Ureter (tissue), 1 donor: ENCODE measurements around the gene CGB3. TPM values are rescaled to one million over a fixed set of nuclear protein-coding genes. Genes with fewer than 3 reads are reported as not detected.

ENCODE experiments used
- DNase-seq: peaks from one replicate; pipeline ENCODE4 v3.0.0-alpha.2; 2020; ENCODE audit warnings: low spot score
- total RNA-seq: library from RNA; stranded (reverse); gene quantifications from one replicate; pipeline ENCODE4 v1.2.4, GENCODE V29; 2023
- donor health status: DM: yes; HTN: yes; CAD: no.

The CGB3 gene
- total RNA-seq, 1 donor from 2014 or later = not detected

DNA sequence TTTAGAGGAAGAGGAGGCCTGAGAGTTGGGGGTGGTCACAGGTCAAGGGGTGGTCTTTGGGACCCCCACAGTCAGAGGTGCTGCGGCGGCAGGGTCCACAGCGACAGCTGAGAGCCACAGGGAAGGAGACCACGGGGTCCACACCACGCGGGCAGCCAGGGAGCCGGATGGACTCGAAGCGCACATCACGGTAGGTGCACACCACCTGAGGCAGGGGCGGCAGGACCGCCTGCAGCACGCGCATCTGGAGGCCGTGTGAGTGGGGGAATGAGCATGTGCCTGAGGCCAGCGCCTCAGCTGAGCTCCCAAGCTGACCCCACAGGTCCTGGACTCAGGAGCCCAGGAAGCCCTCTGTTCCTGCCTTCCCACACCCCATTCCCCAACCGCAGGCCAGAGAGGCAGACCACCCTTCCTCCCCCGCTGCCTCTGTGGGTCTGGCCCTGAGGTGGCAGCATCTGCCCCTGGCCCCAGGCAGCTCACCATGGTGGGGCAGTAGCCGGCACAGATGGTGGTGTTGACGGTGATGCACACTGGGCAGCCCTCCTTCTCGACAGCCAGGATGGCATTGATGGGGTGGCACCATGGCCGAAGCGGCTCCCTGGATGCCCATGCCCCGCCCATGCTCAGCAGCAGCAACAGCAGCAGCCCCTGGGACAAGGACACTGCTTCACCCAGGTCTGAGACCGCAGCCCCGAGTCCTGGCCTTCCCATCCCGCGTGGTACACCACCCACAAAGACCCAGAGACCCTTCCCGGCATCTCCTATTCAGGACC lies 7.9 kb downstream of the CGB3 start:
- DNase-seq = no peak

DNA sequence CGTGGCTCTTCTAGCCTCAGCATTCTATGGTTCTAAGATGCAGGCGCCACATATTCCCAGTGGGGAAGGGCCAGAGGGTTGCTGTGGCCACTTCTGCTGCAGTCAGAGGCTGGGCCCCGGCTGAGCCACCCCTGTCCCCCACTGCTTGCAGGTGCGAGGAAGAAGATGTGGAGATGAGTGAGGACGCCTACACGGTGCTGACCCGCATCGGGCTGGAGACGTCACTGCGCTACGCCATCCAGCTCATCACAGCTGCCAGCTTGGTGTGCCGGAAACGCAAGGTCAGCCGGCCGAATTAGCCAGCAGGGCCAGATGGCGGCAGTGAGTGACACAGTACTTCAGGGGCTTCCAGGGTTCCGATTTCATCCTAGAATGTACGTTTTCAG lies 9.3 kb downstream of the CGB3 start:
- no peak for DNase-seq

DNA sequence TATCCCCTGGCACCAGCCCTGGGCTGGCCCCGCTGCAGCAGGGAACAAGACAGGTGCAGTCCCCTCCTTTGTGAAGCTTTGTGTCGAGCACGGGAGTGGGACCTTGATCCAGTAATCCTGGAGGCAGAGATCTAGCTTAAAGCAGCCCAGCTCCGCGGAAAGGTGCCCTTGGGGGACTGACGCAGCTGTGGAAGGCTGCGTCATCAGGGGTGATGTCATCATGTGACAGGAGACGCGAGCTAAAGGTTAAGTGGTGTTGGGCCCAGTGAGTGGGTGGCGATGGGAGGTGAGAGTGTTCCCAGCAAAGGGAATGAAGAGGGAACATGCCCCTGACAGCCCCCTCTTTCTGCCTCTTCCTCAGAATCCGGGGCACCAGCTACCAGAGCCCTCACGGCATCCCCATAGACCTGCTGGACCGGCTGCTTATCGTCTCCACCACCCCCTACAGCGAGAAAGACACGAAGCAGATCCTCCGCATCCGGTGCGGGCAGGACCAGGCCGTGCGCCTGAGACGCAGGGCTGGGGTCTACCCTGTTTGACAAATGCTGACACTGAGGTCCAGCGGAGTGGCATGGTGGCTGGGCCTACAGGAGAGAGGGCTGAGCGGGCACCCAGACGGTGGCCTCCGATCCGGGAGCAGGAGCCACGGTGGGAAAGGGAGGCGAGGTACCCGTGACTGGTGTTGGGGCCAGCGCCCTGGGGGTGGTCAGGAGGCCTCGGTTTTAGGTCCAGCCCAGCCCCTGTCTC lies 9.8 kb downstream of the CGB3 start:
- no peak for DNase-seq

DNA sequence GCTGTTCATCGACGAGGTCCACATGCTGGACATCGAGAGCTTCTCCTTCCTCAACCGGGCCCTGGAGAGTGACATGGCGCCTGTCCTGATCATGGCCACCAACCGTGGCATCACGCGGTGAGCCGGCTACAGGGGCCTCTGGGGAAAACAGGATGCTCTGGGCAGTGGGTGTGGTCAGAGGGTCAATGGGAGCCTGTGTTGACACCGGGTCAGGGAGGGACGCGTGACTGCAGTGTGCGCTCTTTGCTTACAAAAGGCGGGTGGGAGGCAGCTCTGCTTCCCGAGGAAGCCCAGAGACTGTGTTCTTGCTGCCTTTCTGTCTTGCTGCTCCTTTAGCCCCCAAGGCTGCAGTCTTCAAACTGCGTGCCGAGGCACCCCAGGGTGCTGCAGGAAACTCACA lies 12.9 kb downstream of the CGB3 start:
- DNase-seq = no peak

DNA sequence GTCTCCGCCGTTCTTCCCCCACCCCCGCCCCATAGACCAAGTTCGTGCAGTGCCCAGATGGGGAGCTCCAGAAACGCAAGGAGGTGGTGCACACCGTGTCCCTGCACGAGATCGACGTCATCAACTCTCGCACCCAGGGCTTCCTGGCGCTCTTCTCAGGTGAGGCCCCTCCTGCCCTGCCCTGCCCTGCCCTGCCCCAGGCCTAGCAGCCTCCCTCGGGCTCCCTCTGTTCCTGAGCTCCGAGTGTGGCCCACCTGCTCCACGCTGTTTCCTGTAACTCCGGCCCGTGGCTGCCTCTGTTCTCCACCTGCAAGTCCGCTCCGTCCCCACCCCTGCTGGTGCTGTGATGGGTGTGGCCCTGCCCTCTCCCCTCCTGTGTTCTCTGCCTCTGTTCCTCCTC lies 13.7 kb downstream of the CGB3 start:
- no peak for DNase-seq

DNA sequence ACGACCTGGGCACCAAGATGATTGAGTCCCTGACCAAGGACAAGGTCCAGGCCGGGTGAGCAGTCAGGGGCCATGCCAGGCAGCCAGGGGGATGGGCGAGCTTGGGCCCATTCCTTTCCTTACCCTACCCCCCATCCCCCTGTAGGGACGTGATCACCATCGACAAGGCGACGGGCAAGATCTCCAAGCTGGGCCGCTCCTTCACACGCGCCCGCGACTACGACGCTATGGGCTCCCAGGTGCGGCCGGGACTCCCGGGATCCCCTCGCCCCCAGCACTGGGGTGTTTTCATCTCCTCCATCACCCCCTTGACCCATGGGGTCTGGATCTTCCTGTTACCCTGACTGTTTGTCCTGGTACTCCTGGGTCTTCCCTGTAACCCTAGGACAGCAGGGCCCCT lies 14.3 kb downstream of the CGB3 start:
- no peak for DNase-seq

DNA sequence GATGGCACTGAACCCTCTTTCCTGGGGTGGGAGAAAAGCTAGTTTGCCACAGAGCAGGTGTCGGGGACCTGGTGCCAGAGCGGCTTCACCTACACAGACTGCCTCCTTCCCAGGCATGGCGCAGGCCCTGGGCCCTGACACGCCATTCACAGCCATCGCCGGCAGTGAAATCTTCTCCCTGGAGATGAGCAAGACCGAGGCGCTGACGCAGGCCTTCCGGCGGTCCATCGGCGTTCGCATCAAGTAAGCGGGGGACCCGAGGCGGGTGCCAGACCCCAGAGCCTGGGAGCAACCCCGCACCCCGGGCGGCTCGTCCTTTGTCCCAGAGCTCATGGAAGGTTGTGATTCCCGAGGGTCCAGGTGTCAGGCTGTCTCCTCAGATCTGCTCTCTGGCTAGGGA lies 17.2 kb downstream of the CGB3 start:
- no peak for DNase-seq

DNA sequence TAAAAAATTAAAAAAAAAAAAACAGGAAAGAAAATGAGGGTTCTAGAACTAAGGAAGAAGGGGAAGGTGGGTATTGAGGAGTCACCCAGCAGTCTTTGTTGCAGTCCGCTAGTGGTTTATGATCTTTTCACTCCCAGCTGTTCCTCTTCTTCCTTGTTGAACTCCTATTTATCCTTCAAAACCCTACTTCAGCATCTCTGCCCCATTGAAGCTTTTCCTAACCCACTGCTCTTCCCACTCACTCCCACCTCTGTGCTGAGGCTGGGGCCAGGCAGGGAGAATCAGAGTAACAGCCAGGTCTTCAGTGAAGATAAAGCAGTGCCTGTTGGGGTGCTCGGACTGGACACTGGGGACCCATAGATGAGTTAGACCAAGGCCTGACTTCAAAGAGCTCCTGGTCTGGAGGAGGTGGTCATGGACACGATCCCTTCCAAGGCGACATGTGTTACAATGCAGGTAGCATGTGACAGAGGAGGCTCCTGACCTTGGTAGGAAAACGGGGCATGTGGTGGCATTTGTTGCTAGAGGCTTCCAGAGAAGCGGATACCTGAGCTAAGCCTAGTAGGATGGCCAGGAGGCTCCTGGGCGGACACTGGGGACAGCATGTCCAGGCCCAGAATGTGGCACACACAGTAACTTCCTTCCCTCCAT lies 19.0 kb downstream of the CGB3 start:
- DNase-seq = no peak

DNA sequence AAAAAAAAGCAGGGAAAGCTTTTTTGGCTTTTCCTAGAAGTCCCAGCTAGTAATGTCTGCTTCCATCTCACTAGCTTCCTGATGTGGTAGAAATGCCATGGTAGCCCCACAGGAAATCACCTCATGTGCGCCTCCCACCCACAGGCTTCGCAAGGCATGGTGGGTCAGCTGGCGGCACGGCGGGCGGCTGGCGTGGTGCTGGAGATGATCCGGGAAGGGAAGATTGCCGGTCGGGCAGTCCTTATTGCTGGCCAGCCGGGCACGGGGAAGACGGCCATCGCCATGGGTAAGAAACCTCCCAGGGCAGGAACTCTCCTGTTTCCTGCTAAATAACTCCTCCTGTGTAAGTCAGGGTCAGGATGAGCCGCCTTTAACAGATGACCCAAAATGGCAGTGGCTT lies 20.0 kb downstream of the CGB3 start:
- no peak for DNase-seq

DNA sequence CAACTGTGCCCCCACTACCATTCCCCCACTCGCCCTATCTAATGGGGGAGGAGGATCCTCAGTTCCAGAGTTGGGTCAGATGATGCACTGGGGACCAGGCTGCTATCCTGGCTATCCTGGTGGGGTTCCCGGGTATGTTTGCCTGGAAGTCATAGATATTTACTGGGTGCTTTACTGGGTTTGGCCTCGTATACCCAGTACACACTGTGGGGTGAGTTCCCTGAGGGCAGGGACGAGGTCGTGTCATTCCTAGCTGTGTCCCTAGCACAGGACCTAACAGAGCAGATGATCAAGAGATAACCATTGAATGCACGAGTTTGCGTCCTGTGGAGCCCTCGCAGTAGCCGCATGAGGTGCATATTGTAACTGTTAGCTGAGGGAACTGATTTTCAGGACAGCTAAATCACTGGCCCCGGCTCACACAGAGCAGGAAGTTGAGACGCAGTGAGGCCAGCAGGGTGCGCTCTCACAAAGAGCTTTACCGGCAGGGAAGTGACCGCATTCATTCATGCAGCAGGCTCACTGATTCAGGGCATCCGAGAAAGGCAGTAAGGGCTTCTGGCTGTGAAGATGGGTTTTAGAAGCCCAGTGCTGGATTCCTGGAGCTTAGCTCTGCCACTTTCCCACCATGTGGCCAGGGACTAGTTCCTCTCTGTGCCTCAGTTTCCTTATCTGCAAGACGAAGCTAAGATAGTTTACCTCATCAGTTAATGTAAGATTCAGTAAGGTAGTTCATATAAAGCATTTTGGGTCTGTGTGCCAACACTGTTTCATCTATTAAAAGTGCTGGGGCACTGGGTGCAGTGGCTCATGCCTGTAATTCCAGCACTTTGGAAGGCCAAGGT lies 24.4 kb downstream of the CGB3 start:
- DNase-seq = no peak

DNA sequence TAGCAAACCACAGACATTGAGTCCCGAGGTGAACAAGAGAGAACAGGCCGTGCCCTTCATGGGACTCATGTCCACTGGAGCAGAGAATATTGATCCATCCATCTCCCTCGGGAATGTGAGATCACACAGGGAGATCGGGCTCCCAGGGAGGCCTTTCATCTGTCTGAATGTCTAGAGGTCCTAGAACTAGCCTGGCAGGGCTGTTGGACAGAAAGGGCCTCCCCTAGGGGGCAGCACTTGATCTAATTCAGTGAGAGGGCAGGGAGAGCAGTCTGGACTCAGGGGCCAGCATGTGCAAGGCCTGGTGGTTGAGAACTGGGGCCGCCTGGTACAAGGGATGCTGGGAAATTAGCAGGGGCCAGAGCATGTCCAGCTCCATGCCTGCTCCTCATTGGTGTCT lies 26.2 kb downstream of the CGB3 start:
- DNase-seq = no peak

DNA sequence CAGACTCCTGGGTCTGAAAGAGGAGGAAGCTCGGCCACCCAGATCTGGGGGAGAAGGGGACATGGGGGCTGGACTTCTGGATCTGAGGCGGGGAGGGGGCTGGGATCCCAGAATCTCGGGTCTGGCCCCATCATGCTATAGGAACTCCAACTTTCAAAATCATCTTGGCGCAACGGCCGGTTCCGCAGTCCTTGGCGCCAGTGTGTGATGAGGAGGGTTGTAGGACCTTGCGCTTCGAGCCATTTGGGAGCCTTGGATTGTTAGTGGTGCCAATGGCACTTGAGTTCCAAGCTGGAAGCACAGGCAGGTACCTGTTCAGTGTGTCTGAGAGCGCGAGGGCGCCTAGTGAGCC lies 30.1 kb downstream of the CGB3 start:
- DNase-seq = no peak

DNA sequence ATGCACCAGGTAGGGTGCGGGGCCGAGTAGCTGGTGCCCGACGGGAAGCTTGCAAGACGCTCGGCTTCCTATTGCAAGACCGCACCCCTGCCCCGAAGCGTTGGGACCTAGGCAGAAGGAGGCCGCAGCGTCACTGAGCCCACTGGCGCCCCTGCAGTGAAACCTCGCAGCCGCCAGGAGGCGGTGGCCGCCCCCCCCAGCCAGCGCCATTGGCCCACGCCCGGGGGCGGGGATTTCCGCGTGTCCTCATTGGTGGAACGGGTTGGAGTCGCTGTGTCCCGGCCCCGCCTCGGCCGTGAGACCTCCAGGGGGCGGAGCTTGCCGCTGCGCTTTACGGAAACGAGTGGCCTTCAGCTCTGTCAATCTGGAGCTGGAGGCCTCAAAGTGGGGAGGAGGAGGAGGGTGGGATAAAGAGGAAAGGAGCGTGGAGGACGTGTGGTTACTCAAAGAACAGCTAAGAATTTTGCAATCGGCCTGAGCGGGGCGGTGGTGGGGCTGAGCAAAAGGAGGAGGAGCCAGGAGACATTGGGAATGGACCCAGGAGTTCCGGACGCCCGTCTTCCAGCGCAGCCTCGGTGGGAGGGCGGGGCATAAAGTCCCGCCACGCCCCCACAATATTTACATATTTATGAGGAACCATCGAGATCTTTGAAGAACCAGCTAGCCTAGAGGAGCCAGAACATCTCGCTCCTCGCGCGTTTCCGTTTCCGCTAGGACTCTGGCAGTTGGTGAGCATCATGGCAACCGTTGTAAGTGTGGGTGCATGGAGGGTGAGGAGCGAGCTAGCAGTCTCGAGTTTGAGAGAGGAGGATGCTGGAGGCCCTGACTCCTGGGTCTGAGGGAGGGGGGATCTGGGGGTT lies 30.7 kb downstream of the CGB3 start, which contains the start of the genes GYS1 and RUVBL2:
GYS1 (minus strand) TSS at position 135 of the 860 bp plus-strand sequence. CDS start 197 bp downstream, outside the sequence.
RUVBL2 (plus strand) TSS at position 713 of the 860 bp plus-strand sequence; CDS start at position 738, 25 bp downstream.
- peak; percentile 99 for DNase-seq

DNA sequence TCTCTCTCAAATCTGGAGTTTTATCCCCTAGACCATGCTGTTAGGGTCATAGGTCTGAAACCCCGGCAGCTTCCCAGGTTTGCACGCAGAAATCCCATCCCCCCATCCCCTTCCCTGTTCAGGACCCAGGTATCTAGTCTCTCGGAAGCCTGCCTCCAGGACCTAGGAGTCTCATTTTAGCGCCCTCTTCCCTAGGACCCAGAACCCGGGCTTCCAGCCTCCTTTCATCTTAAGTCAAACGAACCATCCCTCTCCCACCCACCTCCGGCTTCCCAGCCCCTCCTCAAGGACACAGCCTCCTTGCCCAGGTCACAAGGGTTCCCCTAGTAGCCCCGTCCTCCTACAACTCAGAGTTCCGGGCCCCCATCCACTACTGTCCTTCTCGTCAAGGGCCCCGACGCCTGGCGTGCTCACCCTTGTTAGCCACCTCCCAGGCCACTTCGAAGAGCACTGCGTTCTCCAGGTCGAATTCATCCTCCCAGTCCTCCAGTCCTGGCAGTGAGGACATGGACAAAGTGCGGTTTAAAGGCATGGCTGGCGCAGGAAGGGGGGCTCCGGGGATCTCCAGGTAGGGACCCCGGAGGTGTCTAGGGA lies 31.5 kb downstream of the CGB3 start:
- no peak for DNase-seq

DNA sequence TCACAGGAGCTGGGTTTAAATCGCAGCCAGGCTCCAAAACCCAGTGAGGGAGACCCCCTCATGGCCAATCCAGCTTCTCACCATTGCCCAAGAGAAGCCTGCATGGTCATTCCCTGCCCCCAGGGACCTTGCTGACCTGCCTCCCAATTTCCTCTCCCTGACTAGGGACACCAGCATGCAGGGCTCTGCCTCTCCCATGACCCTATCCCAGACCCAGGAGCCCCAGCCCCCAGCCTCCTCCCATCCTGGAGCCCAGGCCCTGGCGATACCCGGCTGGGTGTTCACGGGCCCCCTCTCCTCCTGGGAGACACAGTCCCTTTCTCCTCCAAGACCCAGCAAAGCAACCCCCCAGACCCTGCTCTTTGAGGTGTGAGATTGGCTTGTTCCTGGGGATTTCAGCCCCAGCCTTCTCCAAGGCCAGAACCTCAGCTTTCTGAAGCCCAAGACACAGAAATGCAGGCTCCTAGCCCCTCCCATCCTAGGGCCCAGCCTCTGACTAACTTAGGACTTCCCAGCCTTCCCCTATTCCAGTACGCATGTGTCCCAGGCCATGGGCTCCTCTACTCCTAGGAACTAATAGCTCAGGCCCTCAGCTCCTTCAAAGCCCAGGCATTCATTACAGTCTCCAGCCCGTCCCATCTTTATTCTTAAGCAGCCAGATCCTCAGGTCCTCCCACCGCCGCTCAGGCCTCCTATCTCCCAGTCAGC lies 32.1 kb downstream of the CGB3 start:
- DNase-seq = peak; percentile 81

DNA sequence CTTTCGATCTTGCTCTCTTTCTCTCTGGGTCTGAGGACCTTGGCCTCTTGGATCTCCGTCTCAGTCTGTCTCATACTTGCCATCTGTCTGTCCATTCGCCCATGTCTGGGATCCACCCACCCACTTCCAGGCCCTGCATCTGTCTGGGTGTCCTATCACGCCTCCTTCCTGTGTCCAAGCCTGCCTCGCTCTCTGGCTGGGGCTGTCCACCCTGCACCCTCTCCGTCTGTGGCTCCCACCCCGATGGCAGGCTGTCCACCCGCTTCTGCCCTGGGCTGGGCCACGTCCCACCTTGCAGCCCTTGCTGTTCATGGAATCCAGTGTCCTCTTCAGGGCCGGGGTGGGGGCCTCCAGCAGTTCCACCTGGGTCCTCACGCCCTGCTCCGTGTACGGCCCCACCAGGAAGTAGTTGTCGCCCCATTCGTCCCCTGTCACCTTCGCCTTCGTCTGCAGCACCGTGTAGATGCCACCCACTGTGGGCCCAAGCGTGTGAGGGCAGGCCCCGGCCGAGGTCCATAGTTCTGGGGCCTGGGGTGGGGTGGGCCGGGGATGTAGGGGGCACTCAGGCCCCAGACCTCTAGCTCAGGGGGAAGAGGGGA lies 33.0 kb downstream of the CGB3 start:
- DNase-seq = no peak

DNA sequence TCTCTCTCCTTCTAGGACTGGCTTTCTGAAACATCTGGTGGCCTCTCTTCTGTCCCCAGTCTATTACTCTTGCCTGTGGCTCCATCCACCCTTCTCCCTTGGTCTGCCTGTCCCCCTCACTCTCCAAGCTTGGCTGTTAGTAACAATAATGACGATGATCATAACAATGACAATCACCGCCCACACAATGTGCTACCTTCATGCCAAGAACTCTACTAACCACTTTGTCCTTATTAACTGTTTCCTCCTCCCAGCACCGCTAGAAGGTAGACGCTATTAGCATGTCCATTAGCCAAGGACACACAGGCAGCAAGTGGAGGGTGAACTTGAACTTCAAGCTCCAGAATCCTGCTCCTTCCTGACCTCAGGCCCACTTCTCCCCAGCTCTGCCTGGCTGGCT lies 33.7 kb downstream of the CGB3 start:
- no peak for DNase-seq

DNA sequence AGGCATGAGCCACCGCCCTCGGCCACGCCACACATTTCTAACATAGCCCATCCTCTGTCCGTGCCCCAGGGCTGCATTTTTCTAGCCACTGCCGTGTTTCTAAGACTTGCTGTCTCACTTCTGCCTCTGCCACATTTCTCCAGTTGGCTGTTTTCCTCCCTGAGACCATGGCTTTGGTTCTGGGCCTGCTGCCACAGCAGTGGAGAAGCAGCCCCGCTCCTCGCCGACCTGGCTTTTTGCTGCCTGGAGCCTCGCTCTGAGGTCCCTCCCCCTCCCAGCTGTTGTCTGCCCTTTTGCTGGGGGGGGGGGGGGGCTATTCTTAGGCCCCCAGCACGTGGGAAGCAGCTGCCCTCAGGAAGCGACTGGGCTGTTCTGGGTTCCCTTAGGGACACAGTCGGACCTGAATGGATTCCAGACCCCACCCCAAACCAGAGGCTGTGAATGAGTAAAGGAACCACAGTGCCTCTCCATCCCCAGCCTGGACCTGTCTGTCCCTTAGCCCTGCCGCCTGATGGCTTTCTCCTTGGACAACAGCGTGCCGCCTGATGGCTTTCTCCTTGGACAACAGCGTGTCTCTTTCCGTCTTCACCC lies 34.3 kb downstream of the CGB3 start:
- no peak for DNase-seq

DNA sequence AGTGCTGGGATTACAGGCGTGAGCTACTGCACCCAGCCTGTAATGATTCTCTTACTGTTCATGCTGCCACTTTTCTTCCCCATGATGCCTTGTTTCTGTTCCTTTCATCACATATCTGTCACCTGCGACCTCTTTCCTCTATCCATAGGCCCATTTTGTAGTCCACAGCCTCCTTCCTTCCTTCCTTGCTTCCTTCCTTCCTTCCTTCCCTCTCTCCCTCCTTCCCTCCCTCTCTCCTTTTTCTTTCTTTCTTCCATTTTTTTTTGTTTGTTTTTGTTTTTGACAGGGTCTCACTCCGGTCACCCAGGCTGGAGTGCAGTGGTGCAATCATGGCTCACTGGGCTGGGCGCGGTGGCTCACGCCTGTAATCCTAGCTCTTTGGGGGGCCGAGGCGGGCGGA lies 35.3 kb downstream of the CGB3 start:
- no peak for DNase-seq
